ENCODE measurements around the gene RELN. TPM values are rescaled to one million over a fixed set of nuclear protein-coding genes. Genes with fewer than 3 reads are reported as not detected.

The RELN gene
- total RNA-seq, 4 donors from 2014 or later = 0.57 to 4.2 (median 1.5) TPM

GRCh38 chr7:103660455-103661371, 328.7 kb downstream of the RELN start:
- no peak for TF ChIP-seq CTCF (IDR thresholded peaks at IDR 0.05; ENCODE audit: low read depth)

- TF ChIP-seq CTCF (IDR thresholded peaks at IDR 0.05; ENCODE audit: low read depth) = no peak
These were observed 331.1 kb downstream of the RELN start for GRCh38 chr7:103658055-103659005.

GRCh38 chr7:103657474-103657894, 332.0 kb downstream of the RELN start:
- no peak for TF ChIP-seq CTCF (IDR thresholded peaks at IDR 0.05; ENCODE audit: low read depth)

GRCh38 chr7:103656221-103656620, 333.2 kb downstream of the RELN start:
- TF ChIP-seq CTCF (IDR thresholded peaks at IDR 0.05; ENCODE audit: low read depth) = no peak

GRCh38 chr7:103651593-103652377, 337.7 kb downstream of the RELN start:
- no peak for TF ChIP-seq CTCF (IDR thresholded peaks at IDR 0.05; ENCODE audit: low read depth)

- no peak for TF ChIP-seq CTCF (IDR thresholded peaks at IDR 0.05; ENCODE audit: low read depth)
These were observed 340.4 kb downstream of the RELN start for GRCh38 chr7:103649052-103649451.
